ENCODE results near the gene PLOD3.

PLOD3 gene

GRCh38 chr7:101164071-101164840, 53.1 kb downstream of the PLOD3 start:
- TF ChIP-seq ARNTL (CRISPR knock-in tag; IDR thresholded peaks at IDR 0.05; ENCODE audit: borderline replicate concordance, low read depth) = no peak
- TF ChIP-seq RARB (CRISPR knock-in tag; IDR thresholded peaks at IDR 0.05) = no peak
- no peak for TF ChIP-seq PATZ1 (CRISPR knock-in tag; IDR thresholded peaks at IDR 0.05; ENCODE audit: borderline replicate concordance)
- no peak for TF ChIP-seq GLIS3 (CRISPR knock-in tag; IDR thresholded peaks at IDR 0.05)
- TF ChIP-seq PPARA (CRISPR knock-in tag; IDR thresholded peaks at IDR 0.05; ENCODE audit: borderline replicate concordance) = no peak
- TF ChIP-seq CSRNP3 (CRISPR knock-in tag; IDR thresholded peaks at IDR 0.05) = no peak
- TF ChIP-seq ZFP3 (CRISPR knock-in tag; IDR thresholded peaks at IDR 0.05) = peak; percentile 69
- no peak for TF ChIP-seq ZNF70 (CRISPR knock-in tag; IDR thresholded peaks at IDR 0.05)
- peak; percentile 89 for TF ChIP-seq CSDC2 (CRISPR knock-in tag; IDR thresholded peaks at IDR 0.05)
- peak; percentile 59 for ATAC-seq

- peak; percentile 2; the same call in 2 of the 3 replicates for ATAC-seq
- no peak for TF ChIP-seq ESRRG (CRISPR knock-in tag; IDR thresholded peaks at IDR 0.05)
- TF ChIP-seq ZNF8 (CRISPR knock-in tag; IDR thresholded peaks at IDR 0.05) = no peak
- no peak for TF ChIP-seq POU6F1 (CRISPR knock-in tag; IDR thresholded peaks at IDR 0.05; ENCODE audit: borderline replicate concordance, low read depth)
- no peak for TF ChIP-seq ZC3H10 (CRISPR knock-in tag; IDR thresholded peaks at IDR 0.05)
- no peak for TF ChIP-seq PATZ1 (CRISPR knock-in tag; IDR thresholded peaks at IDR 0.05; ENCODE audit: borderline replicate concordance)
- no peak for TF ChIP-seq PPARA (CRISPR knock-in tag; IDR thresholded peaks at IDR 0.05; ENCODE audit: borderline replicate concordance)
- no peak for TF ChIP-seq ZNF70 (CRISPR knock-in tag; IDR thresholded peaks at IDR 0.05)
- TF ChIP-seq RARB (CRISPR knock-in tag; IDR thresholded peaks at IDR 0.05) = no peak
- no peak for TF ChIP-seq ARNTL (CRISPR knock-in tag; IDR thresholded peaks at IDR 0.05; ENCODE audit: borderline replicate concordance, low read depth)
- no peak for TF ChIP-seq OSR1 (CRISPR knock-in tag; IDR thresholded peaks at IDR 0.05)
- no peak for TF ChIP-seq ZFP30 (CRISPR knock-in tag; IDR thresholded peaks at IDR 0.05)
- no peak for TF ChIP-seq ZNF565 (CRISPR knock-in tag; conservative IDR thresholded peaks at IDR 0.05; ENCODE audit: low read depth)
- no peak for TF ChIP-seq ZFP3 (CRISPR knock-in tag; IDR thresholded peaks at IDR 0.05)
- TF ChIP-seq CSRNP3 (CRISPR knock-in tag; IDR thresholded peaks at IDR 0.05) = no peak
- TF ChIP-seq GLIS3 (CRISPR knock-in tag; IDR thresholded peaks at IDR 0.05) = no peak
- TF ChIP-seq SNAI2 (CRISPR knock-in tag; IDR thresholded peaks at IDR 0.05) = no peak
These were observed 53.9 kb downstream of the PLOD3 start for GRCh38 chr7:101163279-101164070.

GRCh38 chr7:101162551-101163278, 54.7 kb downstream of the PLOD3 start:
- peak; percentile 53; the same call in 1 of the 2 replicates for TF ChIP-seq GLIS3 (CRISPR knock-in tag; IDR thresholded peaks at IDR 0.05)
- 0 out of 2 replicates have a peak, but pooled peaks have one; percentile 9 for TF ChIP-seq ESRRG (CRISPR knock-in tag; IDR thresholded peaks at IDR 0.05)
- TF ChIP-seq ZNF565 (CRISPR knock-in tag; conservative IDR thresholded peaks at IDR 0.05; ENCODE audit: low read depth) = no peak; the same call in 1 of the 2 replicates
- ATAC-seq = peak; percentile 9
